ENCODE data around the gene NETO2. TPM values are rescaled to one million over a fixed set of nuclear protein-coding genes. Genes with fewer than 3 reads are reported as not detected.

The NETO2 gene
- total RNA-seq, 2 donors from 2014 or later, result 3.6 to 19.0 TPM

GRCh38 chr16:47081115-47081514, 62.6 kb downstream of the NETO2 start:
- intact Hi-C loops (cut with DNase I), result no loop called here

DNA sequence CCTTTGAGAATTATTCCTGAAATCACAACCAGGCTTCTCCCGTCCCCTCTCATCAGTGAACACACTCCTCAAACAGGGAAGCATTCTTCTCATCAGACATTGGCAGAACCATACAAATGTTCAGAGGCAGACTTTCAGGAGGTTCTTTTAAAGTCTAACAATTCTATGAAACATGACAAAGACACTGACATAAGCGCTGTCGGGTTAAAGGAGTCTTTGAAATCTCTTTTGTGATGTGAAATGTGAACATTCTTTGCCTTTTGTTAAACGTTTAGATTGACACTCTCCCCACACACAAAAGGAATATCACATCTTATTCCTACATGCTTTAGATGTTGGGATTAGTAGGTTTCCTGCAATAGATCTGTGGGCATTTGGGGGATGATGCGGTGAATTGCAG, 63.9 kb downstream of the NETO2 start:
- no peaks in the 10 kb centered on the region for H3K27me3 ChIP-seq
- H3K27ac ChIP-seq, result no peak overlapping the region
- DNase-seq, result no peak
- no peak for TF ChIP-seq CTCF (IDR thresholded peaks at IDR 0.05)
- no peak overlapping the region for H3K4me3 ChIP-seq
- no peaks in the 10 kb centered on the region for H3K9me3 ChIP-seq
- no peaks in the 10 kb centered on the region for H3K36me3 ChIP-seq
- intact Hi-C loops (cut with DNase I), result no loop called here
- no peak overlapping the region for H3K9ac ChIP-seq (ENCODE audit: low read depth in 2 of 2, low read length in 2 of 2)
- H3K4me1 ChIP-seq, result no peaks in the 10 kb centered on the region

More at GRCh38 chr16:47081115-47081514, 62.6 kb downstream of the NETO2 start:
- Histone ChIP-seq H3K27me3 (no peaks in the 10 kb centered on the region), H3K9ac (ENCODE audit: low read depth in 2 of 2, low read length in 2 of 2) (no peak overlapping the region), H3K9me3 (no peaks in the 10 kb centered on the region), H3K27ac (no peak overlapping the region), H3K36me3 (no peaks in the 10 kb centered on the region), H3K4me3 (no peak overlapping the region), H3K4me1 (no peaks in the 10 kb centered on the region)
- TF ChIP-seq CTCF (IDR thresholded peaks at IDR 0.05), result no peak
- no peak for DNase-seq

DNA sequence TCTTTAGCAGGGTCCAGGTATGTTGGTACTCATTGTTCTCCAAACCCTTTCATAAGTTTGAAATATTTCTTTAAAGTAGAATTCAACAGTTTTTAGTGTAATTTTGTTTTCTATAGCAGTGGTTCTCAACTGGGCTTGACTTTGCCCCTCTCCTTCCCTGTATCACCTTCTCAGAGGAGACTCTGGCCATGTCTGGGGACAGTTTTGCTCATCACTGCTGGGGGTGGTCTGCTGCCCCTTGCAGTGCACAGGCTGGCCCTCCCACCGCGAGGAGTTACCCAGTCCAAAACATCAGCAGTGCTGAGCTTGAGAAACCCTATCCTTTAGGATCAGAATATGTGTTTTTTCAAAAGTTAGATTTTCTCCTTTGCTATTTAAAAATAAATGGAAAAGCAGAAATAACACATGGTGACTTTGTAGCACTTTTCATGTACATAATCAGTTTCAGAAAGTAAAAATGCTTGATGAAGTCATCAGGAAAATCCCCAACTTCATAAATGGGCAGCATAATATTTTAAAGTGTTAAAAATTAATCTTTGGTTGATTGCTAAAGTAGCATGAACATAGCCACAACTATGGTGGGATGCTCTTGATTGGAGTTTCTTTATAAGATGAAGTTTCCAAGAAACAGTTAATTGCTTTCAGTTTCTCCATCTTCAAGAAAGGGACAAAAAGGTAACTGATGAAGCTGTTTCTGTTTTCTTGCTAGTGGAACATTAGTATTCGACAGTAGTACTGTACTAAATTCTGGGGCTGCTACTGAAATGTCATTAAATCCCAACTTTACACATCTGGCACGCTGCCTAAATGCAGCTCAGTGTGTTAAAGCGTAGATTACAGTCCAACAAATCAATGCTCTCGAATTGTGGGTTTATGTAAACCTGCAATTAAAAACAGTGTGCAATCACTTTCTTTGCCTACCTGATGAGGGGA, 70.3 kb downstream of the NETO2 start:
- TF ChIP-seq CTCF (IDR thresholded peaks at IDR 0.05), result no peak
- DNase-seq, result peak; percentile 53
- Histone ChIP-seq H3K27me3 (no peaks in the 10 kb centered on the region), H3K36me3 (no peaks in the 10 kb centered on the region), H3K9me3 (no peaks in the 10 kb centered on the region), H3K9ac (ENCODE audit: low read depth in 2 of 2, low read length in 2 of 2) (peak overlapping the region in 1 of 2 donors; percentile 28), H3K27ac (peak overlapping the region; percentile 68), H3K4me3 (no peak overlapping the region), H3K4me1 (no peaks in the 10 kb centered on the region)
- intact Hi-C loops (cut with DNase I), result no loop called here

DNA sequence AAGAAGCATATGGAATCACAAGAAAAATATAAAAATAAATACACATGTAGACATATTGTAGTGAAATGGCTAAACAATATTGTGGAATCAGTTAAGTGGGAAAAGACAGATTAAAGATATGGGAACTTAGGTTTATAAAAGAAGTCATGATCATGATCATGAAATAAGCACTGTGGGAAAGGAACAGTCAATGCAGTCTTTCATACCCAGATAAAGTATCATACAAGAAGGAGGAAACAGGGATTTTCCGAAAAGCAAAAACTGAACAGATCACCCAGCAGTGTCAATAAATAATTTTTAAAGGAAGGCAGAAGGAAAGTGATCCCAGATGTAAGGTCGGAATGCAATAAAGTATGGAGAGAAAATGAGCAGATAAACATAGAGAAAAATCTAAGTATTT, 71.6 kb downstream of the NETO2 start:
- Histone ChIP-seq H3K27me3 (no peaks in the 10 kb centered on the region), H3K9ac (ENCODE audit: low read depth in 2 of 2, low read length in 2 of 2) (no peak overlapping the region), H3K36me3 (no peaks in the 10 kb centered on the region), H3K4me1 (no peaks in the 10 kb centered on the region), H3K4me3 (no peak overlapping the region), H3K27ac (no peak overlapping the region), H3K9me3 (no peaks in the 10 kb centered on the region)
- intact Hi-C loops (cut with DNase I), result no loop called here
- DNase-seq, result no peak
- TF ChIP-seq CTCF (IDR thresholded peaks at IDR 0.05), result no peak

DNA sequence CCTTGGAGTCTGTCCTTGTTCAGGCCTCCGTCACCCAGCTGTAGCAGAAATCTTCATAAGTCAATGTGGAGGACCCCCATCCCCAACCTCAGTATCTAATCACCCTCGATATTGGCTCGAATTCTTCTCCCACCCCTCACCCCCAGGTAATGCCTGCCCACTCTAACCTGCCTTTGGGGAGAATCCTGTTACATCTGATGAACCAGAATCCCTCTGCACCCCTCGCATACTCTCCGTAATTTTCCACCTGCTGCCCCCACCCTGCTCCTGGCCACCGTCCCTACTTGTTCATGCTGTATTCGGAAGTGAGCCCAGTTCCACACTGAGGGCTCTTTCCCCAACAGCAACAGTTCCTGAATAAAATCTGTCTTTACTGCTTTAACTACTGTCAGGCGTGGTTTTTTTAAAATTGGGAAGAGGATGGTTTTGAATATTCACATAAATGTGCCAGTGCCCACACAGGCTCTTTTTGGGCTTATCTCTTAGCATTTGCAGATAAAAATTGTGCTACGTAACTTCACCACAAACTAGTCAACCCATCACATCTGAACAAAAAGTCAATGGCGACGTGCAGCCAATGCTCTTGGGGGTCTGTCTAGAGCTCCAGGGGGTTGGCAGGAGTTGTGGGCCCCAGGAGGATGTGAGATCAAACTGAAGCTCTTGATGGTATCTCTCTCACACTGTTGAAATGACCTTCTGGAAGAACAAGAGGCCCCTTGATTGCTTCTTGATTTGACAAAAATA, 73.7 kb downstream of the NETO2 start:
- H3K27ac ChIP-seq, result no peak overlapping the region
- no peak overlapping the region for H3K4me3 ChIP-seq
- H3K4me1 ChIP-seq, result no peaks in the 10 kb centered on the region
- no peaks in the 10 kb centered on the region for H3K9me3 ChIP-seq
- TF ChIP-seq CTCF (IDR thresholded peaks at IDR 0.05), result no peak
- intact Hi-C loops (cut with DNase I), result no loop called here
- H3K36me3 ChIP-seq, result no peaks in the 10 kb centered on the region
- DNase-seq, result no peak
- H3K9ac ChIP-seq (ENCODE audit: low read depth in 2 of 2, low read length in 2 of 2), result no peak overlapping the region
- no peaks in the 10 kb centered on the region for H3K27me3 ChIP-seq
